Keratinocyte (primary cell): ENCODE measurements around the gene ANKDD1A. TPM values are rescaled to one million over a fixed set of nuclear protein-coding genes. Genes with fewer than 3 reads are reported as not detected.

Experiments
- DNase-seq: peaks from one replicate; pipeline ENCODE4 v3.0.0-alpha.2; 2011; ENCODE audit warnings: low read depth, missing footprints, low spot score
- FAIRE-seq: peaks from 2 replicates; lab custom pipeline; 2011; peaks lifted over from hg19 to GRCh38; lab: Jason Lieb, UNC
- H2AFZ ChIP-seq: 2 replicates; pipeline ENCODE4 v1.6.0; 2012; ENCODE audit warnings: low read length, control low read depth, inconsistent platforms; ENCODE audit not compliant: control insufficient read depth
- H3K27ac ChIP-seq: 2 replicates; pipeline ENCODE4 v1.5.1; 2011; ENCODE audit warnings: low read length; ENCODE audit not compliant: control insufficient read depth, insufficient read depth
- H3K27me3 ChIP-seq: 3 replicates; pipeline ENCODE4 v1.6.0; 2011; ENCODE audit warnings: low read length; ENCODE audit not compliant: control insufficient read depth, insufficient read depth; ENCODE audit errors: extremely low read depth
- H3K36me3 ChIP-seq, 2 experiments: 2 replicates in 1 of 2; 3 replicates in 1 of 2; pipeline ENCODE4 v1.5.1; 2011; ENCODE audit warnings: low read length in 2 of 2, mild to moderate bottlenecking in 1 of 2; ENCODE audit not compliant: control insufficient read depth in 2 of 2, insufficient read depth in 2 of 2; ENCODE audit errors: extremely low read depth in 1 of 2
- H3K4me1 ChIP-seq: 3 replicates; pipeline ENCODE4 v1.5.1; 2011; ENCODE audit warnings: low read length; ENCODE audit not compliant: control insufficient read depth, insufficient read depth; ENCODE audit errors: extremely low read depth
- H3K4me2 ChIP-seq: 3 replicates; pipeline ENCODE4 v1.6.0; 2011; ENCODE audit warnings: low read depth, low read length; ENCODE audit not compliant: control insufficient read depth, insufficient read depth; ENCODE audit errors: extremely low read depth
- H3K4me3 ChIP-seq, 3 experiments: fragments of 200-600 bp in 1 of 3; sonication (generic) in 1 of 3; 2 replicates in 2 of 3; 3 replicates in 1 of 3; pipeline ENCODE4 v1.5.1; 2011 to 2016; ENCODE audit warnings: low read length in 3 of 3, mild to moderate bottlenecking in 3 of 3, control low read depth in 2 of 3, inconsistent platforms in 1 of 3, low read depth in 1 of 3, mixed read lengths in 1 of 3, mixed run types in 1 of 3, moderate library complexity in 1 of 3; ENCODE audit not compliant: control insufficient read depth in 2 of 3, insufficient read depth in 2 of 3; ENCODE audit errors: extremely low read depth in 1 of 3
- H3K79me2 ChIP-seq: 2 replicates; pipeline ENCODE4 v1.6.0; 2012; ENCODE audit warnings: low read length; ENCODE audit not compliant: control insufficient read depth, insufficient read depth
- H3K9ac ChIP-seq: 3 replicates; pipeline ENCODE4 v1.6.0; 2011; ENCODE audit warnings: low read length; ENCODE audit not compliant: control insufficient read depth, insufficient read depth; ENCODE audit errors: extremely low read depth
- H3K9me1 ChIP-seq: 3 replicates; pipeline ENCODE4 v1.6.0; 2011; ENCODE audit warnings: low read length; ENCODE audit not compliant: control insufficient read depth, insufficient read depth; ENCODE audit errors: extremely low read depth
- H3K9me3 ChIP-seq: 2 replicates; pipeline ENCODE4 v1.5.1; 2012; ENCODE audit warnings: low read depth, low read length; ENCODE audit not compliant: control insufficient read depth
- H4K20me1 ChIP-seq: 3 replicates; pipeline ENCODE4 v1.6.0; 2011; ENCODE audit warnings: low read length; ENCODE audit not compliant: control insufficient read depth, insufficient read depth; ENCODE audit errors: extremely low read depth
- CTCF ChIP-seq, 3 experiments: IDR thresholded peaks in 1 of 3; conservative IDR thresholded peaks in 1 of 3; optimal IDR thresholded peaks in 1 of 3; 2 replicates in 2 of 3; 3 replicates in 1 of 3; pipeline versions ENCODE3 to v1.5.1; 2011; ENCODE audit warnings: low read length in 3 of 3, mild to moderate bottlenecking in 3 of 3, moderate library complexity in 2 of 3, control low read depth in 1 of 3, inconsistent platforms in 1 of 3; ENCODE audit not compliant: insufficient read depth in 2 of 3; ENCODE audit errors: extremely low read depth in 1 of 3
- EZH2 ChIP-seq: IDR thresholded peaks from one replicate; pipeline ENCODE4 v1.6.1; 2012; ENCODE audit warnings: inconsistent platforms, mild to moderate bottlenecking, low read length, moderate library complexity
- dilution Hi-C: fragments of 300-500 bp; cut with MboI; formaldehyde crosslinking; loops from one replicate; pipeline ENCODE4 v1.7.0; 2020; ENCODE audit warnings: low sequenced_read_pairs; ENCODE audit not compliant: extremely low pct_ligation_motif_present
- polyA plus RNA-seq, 5 experiments: library from polyadenylated mRNA; depleted of rRNA in 3 of 5; stranded (reverse) in 3 of 5; stranded (forward) in 1 of 5; unstranded in 1 of 5; fragments of >200 nt; gene quantifications; 1 replicate in 1 of 5; 2 replicates in 3 of 5; 3 replicates in 1 of 5; pipeline versions ENCODE4 v1.2.1 to v1.2.3, GENCODE V29; 2011 to 2012; ENCODE audit warnings: missing spikeins in 2 of 5, low read depth in 1 of 5, low replicate concordance in 1 of 5

ANKDD1A gene
- polyA plus RNA-seq, 1 donor (not counting 4 experiments of a cell fraction or from before 2014, with no cell fraction given), result 1.1 TPM

DNA sequence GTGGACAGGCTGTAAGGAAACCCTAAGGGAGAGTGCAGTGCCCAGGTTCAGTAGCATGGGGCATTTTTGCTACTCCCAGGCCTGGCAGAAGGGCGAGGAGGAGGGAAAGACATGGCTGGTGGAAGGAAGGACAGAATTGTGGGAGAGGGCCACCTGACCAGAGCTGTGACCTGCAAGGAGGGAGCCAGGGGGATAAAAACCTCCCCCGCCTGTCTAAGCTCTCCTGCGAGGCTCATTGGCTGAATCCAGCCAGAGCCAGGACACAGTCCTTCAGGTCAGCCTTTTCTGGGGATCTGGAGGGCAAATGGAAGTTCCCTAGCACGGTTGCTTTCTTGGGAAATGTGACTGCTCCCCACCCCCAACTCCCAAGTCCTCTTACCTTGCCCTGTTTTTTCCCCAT is 13.3 kb upstream of the ANKDD1A start:
- dilution Hi-C loops, result no loop called here
- no peak overlapping the region for H2AFZ ChIP-seq
- H3K27ac ChIP-seq, result no peak overlapping the region

DNA sequence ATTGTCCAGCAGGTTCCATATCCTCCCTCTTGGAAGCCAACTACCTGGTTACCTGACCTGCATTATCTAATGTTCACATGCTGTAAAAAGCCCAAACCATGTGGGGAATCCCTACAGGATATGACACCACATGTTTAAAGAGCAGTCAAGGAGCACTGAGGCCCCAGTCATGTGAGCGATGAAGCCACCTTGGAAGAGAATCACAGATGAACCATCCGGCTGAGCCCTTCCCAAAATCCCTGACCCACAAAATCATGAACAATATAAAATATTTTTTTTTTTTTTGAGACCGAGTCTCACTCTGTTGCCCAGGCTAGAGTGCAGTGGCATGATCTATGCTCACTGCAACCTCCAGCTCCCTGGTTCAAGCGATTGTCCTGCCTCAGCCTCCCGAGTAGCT is 10.6 kb upstream of the ANKDD1A start:
- DNase-seq (no peak), FAIRE-seq (no peak)
- H3K9me3 ChIP-seq, result peaks cover 2% of the 10 kb centered on the region
- H2AFZ ChIP-seq, result no peak overlapping the region
- no peak for TF ChIP-seq EZH2
- TF ChIP-seq CTCF (optimal IDR thresholded peaks at IDR 0.05 in 1 of 3, IDR thresholded peaks at IDR 0.05 in 1 of 3, conservative IDR thresholded peaks at IDR 0.05 in 1 of 3; ENCODE audit: extremely low read depth in 1 of 3, insufficient read depth in 2 of 3, low read length in 3 of 3), result no peak
- H3K4me2 ChIP-seq, result no peak overlapping the region
- no peak overlapping the region for H3K9ac ChIP-seq
- H4K20me1 ChIP-seq, result no peaks in the 10 kb centered on the region
- no peaks in the 10 kb centered on the region for H3K27me3 ChIP-seq
- dilution Hi-C loops, result no loop called here
- no peak overlapping the region for H3K27ac ChIP-seq
- no peaks in the 10 kb centered on the region for H3K36me3 ChIP-seq
- H3K4me1 ChIP-seq, result peaks cover 17% of the 10 kb centered on the region
- H3K9me1 ChIP-seq, result no peaks in the 10 kb centered on the region
- H3K79me2 ChIP-seq, result no peaks in the 10 kb centered on the region
- no peak overlapping the region for H3K4me3 ChIP-seq

More for the DNA sequence above, 13.3 kb upstream of the ANKDD1A start:
- DNase-seq, result no peak
- H3K4me1 ChIP-seq, result peaks cover 33% of the 10 kb centered on the region
- no peak overlapping the region for H3K4me2 ChIP-seq
- TF ChIP-seq CTCF (optimal IDR thresholded peaks at IDR 0.05 in 1 of 3, IDR thresholded peaks at IDR 0.05 in 1 of 3, conservative IDR thresholded peaks at IDR 0.05 in 1 of 3; ENCODE audit: extremely low read depth in 1 of 3, insufficient read depth in 2 of 3, low read length in 3 of 3) (no peak), EZH2 (no peak)
- H3K79me2 ChIP-seq, result no peaks in the 10 kb centered on the region
- H3K9ac ChIP-seq, result no peak overlapping the region
- no peaks in the 10 kb centered on the region for H3K9me1 ChIP-seq
- H3K36me3 ChIP-seq, result no peaks in the 10 kb centered on the region
- H3K27me3 ChIP-seq, result no peaks in the 10 kb centered on the region
- peaks cover 2% of the 10 kb centered on the region for H3K9me3 ChIP-seq
- no peak for FAIRE-seq
- H4K20me1 ChIP-seq, result no peaks in the 10 kb centered on the region
- H3K4me3 ChIP-seq, result no peak overlapping the region
